HG03060 (cell line): ENCODE data around the gene MYO16.
"Not testable (repeated sequence)": the region's sequence is repeated elsewhere in the genome, so short reads cannot be mapped to it uniquely, and the experiment has no call there.

Experiments
- ATAC-seq: cut with Tn5 transposase; IDR thresholded peaks from one replicate; pipeline ENCODE4 v1.9.1; 2021; ENCODE audit warnings: low read depth, moderate number of reproducible peaks; ENCODE audit not compliant: unreplicated experiment

MYO16 gene

DNA sequence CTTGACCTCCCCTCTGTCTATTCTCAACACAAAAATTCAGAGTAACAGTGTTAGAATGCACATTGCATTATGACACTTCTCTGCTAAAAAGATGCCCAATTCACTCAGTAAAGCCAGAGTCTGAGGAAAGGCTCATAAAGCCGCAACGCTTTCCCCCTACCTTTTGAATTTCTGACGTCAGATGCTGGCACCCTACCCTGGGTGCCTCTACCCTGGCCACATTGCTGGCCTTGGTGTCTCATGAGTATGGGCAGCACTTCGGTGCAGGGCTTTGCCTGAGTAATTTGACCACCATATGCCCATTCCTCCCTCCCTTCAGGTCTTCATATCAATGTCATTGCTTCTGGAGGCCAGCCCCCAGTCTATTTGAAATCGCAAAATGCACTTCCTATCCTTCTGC, 229.3 kb downstream of the MYO16 start:
- no peak for ATAC-seq

GRCh38 chr13:108859197-108860012, 230.0 kb downstream of the MYO16 start:
- ATAC-seq = no peak

- ATAC-seq = no peak
Measured at GRCh38 chr13:108860418-108860817, 231.0 kb downstream of the MYO16 start.

DNA sequence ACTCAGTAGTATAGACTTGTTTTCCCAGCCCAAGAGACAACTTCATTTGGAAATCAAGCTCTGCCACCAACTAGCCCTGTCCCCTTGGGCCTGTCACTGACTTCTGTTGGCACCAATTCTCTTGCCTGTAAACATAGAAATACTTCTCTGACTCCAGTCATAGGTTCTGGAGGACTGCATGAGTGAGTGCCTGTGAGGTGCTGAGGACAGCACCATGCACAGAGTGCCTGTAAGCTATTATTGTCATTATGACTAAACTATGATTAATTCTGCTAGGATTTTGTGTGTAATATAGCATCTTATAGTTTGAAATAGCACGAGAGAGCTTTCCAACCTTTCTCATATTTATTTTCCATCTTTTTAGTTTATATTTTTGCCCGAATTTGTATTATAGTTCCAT, 247.9 kb downstream of the MYO16 start:
- ATAC-seq = no peak

DNA sequence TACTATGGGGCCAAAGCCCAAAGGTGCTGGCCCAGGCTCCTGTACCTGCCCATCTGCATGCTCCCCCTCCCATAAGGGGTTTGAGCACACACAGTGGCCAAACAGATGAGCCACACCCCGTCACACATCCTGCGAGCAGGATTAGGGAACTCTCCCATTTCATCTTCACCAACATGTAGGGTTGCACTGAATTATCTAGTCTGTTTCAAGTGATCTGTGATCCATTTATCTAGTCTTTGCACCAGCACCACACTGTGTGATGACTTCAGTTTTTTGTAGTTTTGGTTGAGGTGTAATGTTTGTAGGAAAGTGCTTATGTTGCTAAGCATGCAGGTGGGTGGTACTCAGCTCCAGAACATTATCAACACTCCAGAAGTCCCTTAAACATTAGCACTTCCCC, 249.3 kb downstream of the MYO16 start:
- no peak for ATAC-seq

- no peak for ATAC-seq
Measured at GRCh38 chr13:108889324-108889984, 260.0 kb downstream of the MYO16 start.

- no peak for ATAC-seq
Measured at GRCh38 chr13:108895220-108895704, 265.9 kb downstream of the MYO16 start.

DNA sequence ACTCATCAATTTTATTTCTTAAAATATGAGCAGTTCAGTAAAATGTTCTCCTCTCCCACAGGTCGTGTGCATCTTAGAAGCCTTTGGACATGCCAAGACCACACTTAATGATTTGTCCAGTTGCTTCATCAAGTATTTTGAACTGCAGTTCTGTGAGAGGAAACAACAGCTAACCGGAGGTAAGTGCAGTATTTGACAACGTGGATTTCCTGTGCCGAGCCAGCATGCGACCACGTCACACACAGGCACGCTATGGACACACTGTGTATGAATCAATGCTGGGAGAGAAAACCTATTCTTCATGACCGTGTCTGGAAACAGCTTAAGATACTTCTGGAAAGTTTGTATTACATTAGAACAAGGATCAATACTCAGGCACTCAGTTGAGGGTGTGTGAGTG, 268.5 kb downstream of the MYO16 start:
- no peak for ATAC-seq

DNA sequence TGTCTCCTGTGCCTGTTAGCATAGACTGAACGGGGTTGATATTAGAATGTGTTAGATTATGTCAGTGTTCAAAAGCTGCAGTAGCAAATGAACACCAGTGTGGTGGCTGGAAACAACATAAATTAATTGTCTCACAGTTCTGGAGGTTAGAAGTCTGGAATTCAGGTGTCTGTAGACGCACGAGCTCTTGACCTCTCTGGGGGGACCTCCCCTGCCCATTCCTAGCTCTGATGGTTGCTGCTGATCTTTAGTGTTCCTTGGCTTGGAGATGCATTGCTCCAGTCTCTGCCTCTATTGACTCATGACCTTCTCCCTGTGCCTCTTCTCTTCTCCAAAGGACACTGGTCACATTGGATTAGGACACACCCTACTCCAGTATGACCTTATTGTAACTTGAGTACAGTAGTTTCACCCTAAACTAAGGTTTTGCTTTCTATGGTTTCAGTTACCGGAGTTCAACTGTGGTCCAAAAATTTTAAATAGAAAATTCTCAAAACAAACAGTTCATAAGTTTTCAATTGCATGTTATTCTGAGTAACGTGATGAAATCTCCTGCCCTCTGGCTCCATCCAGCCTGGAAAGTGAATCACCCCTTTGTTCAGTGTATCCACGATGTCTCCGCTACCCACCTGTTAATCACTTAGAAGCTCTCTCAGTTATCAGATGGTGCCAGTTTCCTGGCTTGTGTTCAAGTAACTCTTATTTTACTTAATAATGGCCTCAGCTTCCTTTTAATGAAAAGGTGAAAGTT, 273.2 kb downstream of the MYO16 start:
- ATAC-seq = no peak

- ATAC-seq = no peak
Measured at GRCh38 chr13:108903613-108904012, 274.2 kb downstream of the MYO16 start.

DNA sequence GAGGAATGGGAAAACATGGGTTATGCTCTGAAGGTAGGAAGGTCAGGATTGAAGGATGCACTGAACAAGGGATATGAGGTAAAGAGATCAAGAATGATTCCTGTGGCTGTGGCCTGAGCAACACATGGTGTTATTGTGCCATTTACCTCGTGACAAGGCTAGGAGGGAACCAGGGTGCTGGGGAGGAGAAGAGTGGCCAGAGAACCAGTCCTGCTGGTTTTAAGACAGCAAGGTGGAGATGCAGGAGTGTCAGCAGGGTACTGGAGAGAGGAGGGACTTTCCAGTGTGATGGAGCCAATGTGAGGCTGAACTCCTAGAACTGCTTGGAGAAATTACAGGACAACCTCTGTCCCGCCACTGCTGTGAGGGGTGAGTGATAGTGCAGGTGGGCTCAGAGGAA, 282.4 kb downstream of the MYO16 start:
- ATAC-seq = no peak

DNA sequence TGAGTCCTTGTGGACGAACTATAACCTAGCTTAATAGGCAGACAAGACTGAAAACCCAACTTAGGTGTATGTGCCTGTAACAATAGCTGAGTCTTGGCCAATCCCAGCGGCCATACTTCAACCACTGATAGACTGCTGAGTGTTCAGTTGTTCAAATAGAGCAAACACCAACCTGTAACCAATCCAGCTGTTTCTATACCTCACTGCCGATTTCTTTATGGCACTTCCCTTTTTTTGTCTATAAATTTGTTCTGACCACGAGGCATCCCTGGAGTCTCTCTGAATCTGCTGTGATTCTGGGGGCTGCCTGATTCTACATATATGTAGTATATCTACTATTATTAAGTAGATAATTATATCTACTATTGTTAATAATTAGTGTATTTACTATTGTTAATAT, 284.3 kb downstream of the MYO16 start:
- not testable (repeated sequence) for ATAC-seq

- no peak for ATAC-seq
Measured at GRCh38 chr13:108915095-108915633, 285.8 kb downstream of the MYO16 start.

- peak; percentile 85 for ATAC-seq
Measured at GRCh38 chr13:108915634-108916512, 286.5 kb downstream of the MYO16 start.

DNA sequence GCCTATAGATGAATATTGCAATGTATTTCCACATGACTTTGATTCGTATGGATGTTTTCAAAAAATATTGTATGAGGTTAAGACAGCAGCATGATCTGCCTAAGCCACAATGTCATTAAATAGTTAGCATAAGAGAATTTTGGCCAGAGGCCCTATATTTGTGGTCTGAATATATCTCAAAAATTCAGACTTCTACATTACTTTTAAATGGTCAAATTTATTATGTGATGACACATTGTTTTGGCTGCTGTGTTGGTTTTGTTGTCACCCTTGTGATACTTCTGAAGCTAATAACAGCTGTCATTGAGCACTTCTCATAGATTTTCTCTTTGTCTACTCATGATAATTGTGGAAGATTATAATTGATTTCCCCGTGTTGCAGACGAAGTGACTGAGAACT, 288.2 kb downstream of the MYO16 start:
- no peak for ATAC-seq

GRCh38 chr13:108919036-108919907, 289.9 kb downstream of the MYO16 start:
- no peak for ATAC-seq

- ATAC-seq = no peak
Measured at GRCh38 chr13:108920137-108920536, 290.7 kb downstream of the MYO16 start.

DNA sequence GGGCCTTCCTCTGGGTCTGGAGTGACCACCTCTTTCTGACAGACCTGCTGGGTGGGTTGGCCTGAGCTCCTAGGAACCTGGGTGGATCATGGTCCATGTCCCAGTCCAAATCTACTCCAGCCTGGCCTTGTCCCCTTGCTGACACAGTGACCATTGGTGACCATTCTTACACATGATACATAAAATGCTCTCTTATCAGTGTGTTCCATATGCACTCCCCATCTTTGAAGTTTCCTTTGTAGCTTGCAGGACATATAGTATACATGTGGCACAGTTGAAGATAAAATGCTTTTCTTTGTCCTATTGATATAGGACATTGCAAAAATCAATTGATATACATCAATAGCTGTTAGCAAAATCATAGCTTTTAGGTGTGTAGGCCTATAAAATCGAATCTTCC, 291.8 kb downstream of the MYO16 start:
- ATAC-seq = no peak

DNA sequence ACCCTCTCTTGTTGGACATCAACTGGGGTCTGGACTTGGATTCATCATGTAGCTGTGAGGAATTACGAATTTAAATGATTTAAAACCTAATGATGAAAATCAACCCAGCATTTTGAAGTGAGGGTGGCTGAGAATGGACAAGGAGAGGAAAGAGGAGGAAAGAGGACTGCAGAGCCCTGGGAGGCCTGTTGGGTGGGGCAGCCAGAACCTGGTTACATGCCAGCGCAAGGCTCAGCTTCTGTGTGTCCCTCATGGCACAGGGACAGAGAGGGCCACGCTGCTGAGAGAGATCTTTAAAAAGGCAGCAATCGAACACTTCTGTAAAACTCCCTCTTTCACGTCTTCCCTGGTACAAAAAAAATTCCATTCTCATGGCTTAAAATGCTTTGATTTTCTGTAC, 292.7 kb downstream of the MYO16 start:
- ATAC-seq = no peak
